GM21526 (cell line): ENCODE data around the gene SH3GL2.

Source experiments
- ATAC-seq: cut with Tn5 transposase; IDR thresholded peaks from one replicate; pipeline ENCODE4 v1.9.1; 2021; ENCODE audit warnings: moderate library complexity; ENCODE audit not compliant: unreplicated experiment, low FRiP score

SH3GL2 gene

GRCh38 chr9:17609312-17610005 lies 30.6 kb downstream of the SH3GL2 start:
- ATAC-seq, result no peak

GRCh38 chr9:17611342-17611741 lies 32.5 kb downstream of the SH3GL2 start:
- ATAC-seq, result no peak

- no peak for ATAC-seq
Measured at GRCh38 chr9:17611917-17612316, 33.1 kb downstream of the SH3GL2 start.

GRCh38 chr9:17613758-17614157 lies 34.9 kb downstream of the SH3GL2 start:
- ATAC-seq, result no peak

- no peak for ATAC-seq
Measured at GRCh38 chr9:17614250-17614649, 35.4 kb downstream of the SH3GL2 start.

GRCh38 chr9:17614903-17615302 lies 36.0 kb downstream of the SH3GL2 start:
- ATAC-seq, result no peak

- no peak for ATAC-seq
Measured at GRCh38 chr9:17622141-17622540, 43.3 kb downstream of the SH3GL2 start.

- ATAC-seq, result no peak
Measured at GRCh38 chr9:17622749-17623148, 43.9 kb downstream of the SH3GL2 start.

GRCh38 chr9:17623965-17624364 lies 45.1 kb downstream of the SH3GL2 start:
- ATAC-seq, result no peak

- ATAC-seq, result no peak
Measured at GRCh38 chr9:17624571-17624970, 45.7 kb downstream of the SH3GL2 start.

GRCh38 chr9:17625644-17626388 lies 47.0 kb downstream of the SH3GL2 start:
- ATAC-seq, result no peak

GRCh38 chr9:17627641-17628040 lies 48.8 kb downstream of the SH3GL2 start:
- no peak for ATAC-seq

- ATAC-seq, result no peak
Measured at GRCh38 chr9:17628624-17629023, 49.8 kb downstream of the SH3GL2 start.

- no peak for ATAC-seq
Measured at GRCh38 chr9:17630531-17630949, 51.7 kb downstream of the SH3GL2 start.

GRCh38 chr9:17631396-17631795 lies 52.5 kb downstream of the SH3GL2 start:
- ATAC-seq, result no peak

- no peak for ATAC-seq
Measured at GRCh38 chr9:17632994-17633393, 54.1 kb downstream of the SH3GL2 start.

GRCh38 chr9:17635115-17635890 lies 56.4 kb downstream of the SH3GL2 start:
- ATAC-seq, result no peak

GRCh38 chr9:17636349-17636748 lies 57.5 kb downstream of the SH3GL2 start:
- ATAC-seq, result no peak

GRCh38 chr9:17636821-17637220 lies 58.0 kb downstream of the SH3GL2 start:
- no peak for ATAC-seq

GRCh38 chr9:17637229-17637628 lies 58.4 kb downstream of the SH3GL2 start:
- ATAC-seq, result no peak

GRCh38 chr9:17648516-17648915 lies 69.7 kb downstream of the SH3GL2 start:
- ATAC-seq, result no peak
